GM19193 (cell line): Measurements from ENCODE around the gene ACTN4.

Source experiments
- POLR2A ChIP-seq: IDR thresholded peaks from 4 replicates; pipeline ENCODE4 v1.6.1; 2011; ENCODE audit not compliant: insufficient read depth, insufficient read length; ENCODE audit errors: extremely low read depth

Gene ACTN4

DNA sequence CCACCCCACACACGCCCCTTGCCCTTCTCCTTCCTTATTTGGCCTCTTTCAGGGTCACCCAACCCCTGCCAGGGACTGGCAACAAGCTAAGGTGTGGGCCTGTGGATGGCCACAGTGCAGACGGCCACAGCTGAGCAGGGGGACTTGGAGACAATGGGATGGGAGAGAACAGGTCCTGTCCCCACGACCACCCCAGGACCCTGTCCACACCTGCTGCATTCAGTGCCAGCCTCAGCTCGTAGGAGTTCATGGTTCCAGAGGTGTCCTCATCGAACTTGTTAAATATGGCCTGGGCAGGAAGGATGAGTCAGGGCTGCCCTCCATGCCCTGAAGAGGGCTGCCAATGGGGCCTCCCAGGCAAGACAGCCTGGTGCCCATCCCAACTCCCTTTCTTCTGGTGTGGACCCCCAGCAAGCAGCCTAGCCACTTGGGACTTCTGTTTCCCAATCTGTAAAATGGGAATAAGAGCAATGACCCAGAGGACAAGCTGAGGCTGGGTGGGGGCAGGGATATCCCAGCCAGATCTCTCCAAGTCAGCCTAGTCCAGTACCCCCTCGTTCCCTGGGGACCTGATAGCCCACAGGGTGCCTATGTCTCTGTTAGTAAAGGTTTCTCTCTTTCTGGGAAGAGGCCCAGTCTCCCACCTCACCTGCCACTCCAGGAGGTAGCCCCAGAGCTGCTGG lies 86.2 kb downstream of the ACTN4 start:
- peak; percentile 7 for TF ChIP-seq POLR2A

- peak; percentile 4 for TF ChIP-seq POLR2A
Observed at GRCh38 chr19:38734176-38734425, 86.7 kb downstream of the ACTN4 start.

DNA sequence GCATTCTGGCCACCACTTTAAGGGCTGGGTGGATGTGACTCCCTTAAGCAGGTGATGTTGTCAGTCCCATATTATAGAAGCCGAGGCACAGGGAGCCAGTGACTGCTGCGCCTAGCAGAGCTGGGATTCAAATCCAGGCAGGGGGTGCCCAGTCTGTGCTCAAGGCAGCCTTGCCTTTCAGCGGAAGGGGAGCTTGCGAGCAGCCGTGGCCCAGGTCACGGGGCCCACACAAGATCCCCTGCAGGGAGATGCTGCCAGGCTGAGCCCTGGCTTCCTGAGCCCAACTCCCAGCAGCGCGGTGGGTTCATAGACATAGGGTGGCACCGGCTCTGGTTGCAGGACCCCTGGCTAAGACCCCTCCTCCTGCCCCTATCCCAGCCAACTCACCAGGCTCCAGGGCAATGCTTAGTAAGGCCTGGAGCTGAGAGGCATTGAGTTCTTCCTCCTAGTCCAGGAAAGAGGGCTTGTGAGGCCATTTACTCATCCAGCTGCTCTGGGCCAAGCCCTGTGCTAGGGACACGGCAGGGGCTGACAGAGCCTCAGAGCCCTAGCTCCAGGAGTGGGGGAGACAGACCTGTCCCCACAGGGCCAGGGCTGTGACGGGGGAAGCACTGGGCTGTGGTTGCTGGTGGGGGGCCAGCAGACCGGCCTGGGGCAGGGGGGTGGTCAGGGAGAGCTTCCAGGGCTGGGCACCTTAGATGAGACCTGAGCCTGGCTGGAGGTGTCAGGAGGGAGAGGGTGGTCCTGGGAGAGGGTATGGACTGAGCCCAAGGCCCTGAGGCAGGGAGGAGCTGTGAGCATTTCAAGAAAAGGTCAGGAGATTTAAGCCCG lies 87.2 kb downstream of the ACTN4 start:
- TF ChIP-seq POLR2A = peak; percentile 10

GRCh38 chr19:38735257-38735686 lies 87.8 kb downstream of the ACTN4 start:
- no peak for TF ChIP-seq POLR2A

DNA sequence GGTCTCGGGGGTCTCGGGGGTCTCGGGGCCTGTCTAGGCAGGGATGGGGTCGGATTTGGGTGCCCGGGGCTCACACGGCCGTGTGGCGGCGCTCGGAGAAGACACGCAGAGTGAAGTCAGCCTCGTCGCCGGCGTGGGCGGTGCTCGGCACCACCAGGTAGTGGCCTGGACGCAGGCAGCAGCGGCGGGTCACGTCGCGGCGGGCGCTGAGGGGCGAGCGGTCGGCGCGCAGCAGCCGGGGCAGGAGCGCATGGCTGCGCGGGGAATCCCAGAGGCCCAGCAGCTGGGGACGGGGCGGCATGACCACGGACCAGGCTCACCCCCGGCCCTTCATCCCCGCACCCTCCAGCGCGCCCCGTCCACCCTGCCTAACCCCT lies 88.6 kb downstream of the ACTN4 start:
- TF ChIP-seq POLR2A = no peak

DNA sequence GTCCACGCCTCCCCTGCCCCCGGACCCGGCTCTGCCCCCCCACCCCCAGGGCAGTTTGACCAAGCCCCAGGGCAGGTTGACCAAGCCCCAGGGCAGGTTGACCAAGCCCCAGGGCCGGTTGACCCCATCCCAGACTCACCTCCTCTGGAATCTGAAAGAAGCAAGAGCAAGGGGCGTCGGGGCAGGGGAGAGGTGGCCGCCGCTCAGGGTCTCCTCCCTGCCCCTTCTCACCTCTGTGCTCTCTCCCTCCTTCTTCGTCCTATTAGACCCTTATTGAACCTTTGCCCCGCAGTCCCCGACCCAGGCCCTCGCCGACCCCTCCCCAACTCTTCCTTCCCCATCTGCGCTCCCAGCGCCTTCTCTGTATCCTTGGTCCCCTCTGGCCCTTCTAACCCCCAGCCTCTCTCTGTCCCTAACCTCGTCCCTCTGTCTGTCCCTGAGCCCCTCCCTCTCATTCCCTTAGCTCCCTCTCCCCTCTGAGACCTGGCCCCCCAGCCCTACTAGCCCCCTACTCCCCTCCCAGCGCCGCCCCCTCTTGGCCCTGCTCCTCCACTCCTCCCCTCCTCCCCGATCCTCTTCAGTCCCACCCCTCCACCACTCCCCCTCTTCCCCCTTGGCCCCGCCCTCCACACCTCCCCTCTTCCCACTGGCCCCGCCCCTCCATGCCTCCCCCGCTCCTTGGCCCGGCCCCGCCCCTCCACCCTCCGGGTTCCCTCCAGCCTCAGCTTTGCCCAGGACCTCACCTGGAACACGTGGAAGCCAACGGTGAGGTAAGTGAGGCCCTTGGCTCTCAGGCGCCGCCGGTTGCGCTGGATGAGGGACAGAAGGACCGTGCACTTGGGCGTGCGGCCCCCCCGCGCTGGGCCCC lies 89.2 kb downstream of the ACTN4 start:
- no peak for TF ChIP-seq POLR2A

DNA sequence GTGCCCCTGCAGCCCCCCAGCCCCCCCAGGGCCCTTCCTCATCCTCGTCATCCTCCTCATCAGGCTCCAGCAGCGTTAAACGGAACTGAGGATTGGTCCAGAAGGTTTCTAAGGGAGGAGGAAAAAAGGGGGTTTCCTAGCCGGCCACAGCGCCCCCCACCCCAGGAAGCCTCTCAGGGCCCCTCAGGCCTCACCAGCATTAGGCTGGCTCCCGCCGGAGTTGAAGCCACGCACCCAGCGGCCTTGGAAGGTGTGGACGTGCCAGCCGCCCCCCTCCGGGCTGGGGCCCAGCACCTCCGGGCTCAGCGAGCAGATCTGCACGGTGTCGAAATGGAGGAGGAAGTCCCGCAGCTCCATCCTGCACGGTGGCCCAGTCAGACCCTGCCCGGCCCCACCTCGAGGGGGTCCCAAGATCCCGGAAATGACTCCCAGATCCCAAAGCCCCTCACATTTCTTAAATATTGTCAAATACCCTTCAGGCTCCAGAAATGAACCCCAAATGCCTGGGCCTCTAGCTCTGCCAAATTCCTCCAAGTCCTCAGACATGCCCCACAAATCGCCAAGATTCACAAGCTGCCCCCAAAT lies 89.9 kb downstream of the ACTN4 start:
- TF ChIP-seq POLR2A = no peak

DNA sequence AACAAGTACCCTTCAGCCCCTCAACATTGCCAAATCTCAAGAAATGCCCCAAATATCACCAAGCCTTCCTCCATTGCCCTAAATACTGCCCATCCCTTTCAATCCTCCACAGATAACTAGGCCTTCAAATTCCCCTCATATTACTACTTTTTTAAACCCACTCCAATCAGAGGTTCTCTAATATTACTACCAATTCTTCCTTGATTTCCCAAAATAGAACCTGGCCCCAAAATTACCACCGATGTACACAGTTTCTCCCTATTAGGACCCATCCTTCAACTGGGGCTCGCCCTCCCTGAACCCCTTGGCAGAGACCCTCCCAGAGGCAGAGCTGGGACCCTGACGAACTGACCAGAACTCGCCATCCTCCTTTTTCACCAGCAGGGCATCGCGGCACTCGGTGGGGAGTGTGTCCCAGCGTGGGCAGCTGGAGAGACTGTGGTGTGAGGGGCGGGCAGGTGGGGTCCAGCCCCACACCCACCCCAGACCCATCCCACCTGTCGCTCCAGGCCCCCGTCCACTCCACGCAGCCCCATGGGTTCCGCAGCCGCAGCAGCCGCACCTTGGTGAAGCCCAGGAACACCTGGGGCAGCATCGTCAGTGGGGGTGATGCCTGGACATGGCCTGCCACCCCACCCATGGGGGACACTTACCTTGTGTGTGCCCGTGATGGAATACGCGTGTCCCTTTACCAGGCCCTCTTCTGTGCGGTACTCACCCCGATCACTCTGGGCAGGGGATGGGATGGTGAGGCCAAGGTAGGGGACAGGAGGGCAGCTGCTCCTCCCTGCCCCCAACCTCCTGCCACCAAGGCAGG lies 90.7 kb downstream of the ACTN4 start:
- TF ChIP-seq POLR2A = no peak

DNA sequence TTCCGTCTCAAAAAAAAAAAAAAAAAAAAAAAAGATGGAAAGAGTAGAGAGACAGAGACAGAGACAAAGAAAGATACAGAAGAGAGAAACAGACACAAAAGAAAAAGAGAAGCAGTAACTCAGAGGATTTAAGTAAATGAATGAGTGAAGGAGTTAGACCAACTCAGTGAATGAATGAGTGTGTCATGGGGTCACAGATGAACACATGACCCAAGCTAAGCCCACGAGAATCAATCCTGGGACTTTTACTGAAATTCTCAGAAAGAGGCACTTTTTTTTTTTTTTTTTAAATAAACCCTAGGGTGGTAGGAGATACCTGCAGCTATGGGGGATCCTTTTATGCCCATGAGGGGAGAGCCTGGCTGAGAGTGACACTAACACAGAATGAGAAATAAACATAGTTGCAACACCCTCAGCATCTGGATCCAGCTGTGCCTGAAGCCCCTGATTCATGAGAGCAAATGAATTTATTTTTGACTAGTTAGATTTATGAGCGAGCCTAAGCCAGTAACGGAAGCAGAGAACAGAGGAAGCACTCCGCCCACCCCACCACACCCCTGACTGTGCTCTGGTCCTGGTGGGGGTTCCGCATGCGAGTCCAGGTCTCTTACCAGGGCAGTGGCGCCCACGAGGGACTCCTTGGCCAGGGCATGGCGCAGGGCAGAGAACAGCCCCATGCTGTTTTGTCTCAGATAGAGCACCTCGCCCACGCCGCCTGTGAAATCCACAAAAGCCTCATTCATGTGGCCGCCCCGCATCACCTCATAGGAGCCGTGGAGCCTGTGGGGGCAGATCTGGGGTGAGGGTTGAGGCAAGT lies 92.2 kb downstream of the ACTN4 start:
- no peak for TF ChIP-seq POLR2A

- TF ChIP-seq POLR2A = no peak
Observed at GRCh38 chr19:38740257-38740592, 92.8 kb downstream of the ACTN4 start.

DNA sequence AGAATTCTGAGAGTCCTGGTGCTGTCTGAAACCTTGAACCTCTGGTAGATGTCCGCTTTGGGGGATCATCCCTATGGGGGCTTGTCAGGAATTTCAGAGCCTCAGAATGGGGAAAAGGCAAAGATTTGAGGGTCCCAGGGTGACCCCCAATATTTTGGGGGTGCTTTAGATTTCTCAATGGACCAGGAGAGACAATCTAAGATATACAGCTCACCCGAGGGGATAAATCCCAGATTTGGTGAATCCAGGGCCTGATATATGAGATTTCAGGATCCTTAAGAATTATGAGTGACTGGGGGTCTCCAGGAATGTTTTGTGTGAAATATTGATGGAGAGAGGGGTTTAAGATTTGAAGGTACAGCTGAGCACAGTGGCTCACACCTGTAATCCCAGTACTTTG lies 93.5 kb downstream of the ACTN4 start:
- no peak for TF ChIP-seq POLR2A

- no peak for TF ChIP-seq POLR2A
Observed at GRCh38 chr19:38741670-38742069, 94.2 kb downstream of the ACTN4 start.

DNA sequence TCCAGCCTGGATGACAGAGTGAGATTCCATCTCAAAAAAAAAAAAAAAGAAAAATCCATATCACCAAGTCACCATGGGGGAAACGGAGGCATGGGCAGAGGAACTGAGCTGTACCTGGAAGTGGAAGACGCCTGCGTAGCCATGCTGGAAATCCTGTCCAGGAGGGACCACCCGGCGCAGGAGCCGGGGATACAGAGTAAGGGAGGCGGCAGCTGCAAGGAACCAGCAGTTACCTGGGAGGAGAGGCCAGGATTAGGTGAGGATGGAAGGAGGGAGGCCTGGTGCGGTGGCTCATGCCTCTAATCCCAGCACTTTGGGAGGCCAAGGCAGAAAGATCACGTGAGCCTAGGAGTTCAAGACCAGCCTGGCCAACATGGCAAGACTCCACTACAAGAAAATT lies 94.8 kb downstream of the ACTN4 start:
- TF ChIP-seq POLR2A = no peak

DNA sequence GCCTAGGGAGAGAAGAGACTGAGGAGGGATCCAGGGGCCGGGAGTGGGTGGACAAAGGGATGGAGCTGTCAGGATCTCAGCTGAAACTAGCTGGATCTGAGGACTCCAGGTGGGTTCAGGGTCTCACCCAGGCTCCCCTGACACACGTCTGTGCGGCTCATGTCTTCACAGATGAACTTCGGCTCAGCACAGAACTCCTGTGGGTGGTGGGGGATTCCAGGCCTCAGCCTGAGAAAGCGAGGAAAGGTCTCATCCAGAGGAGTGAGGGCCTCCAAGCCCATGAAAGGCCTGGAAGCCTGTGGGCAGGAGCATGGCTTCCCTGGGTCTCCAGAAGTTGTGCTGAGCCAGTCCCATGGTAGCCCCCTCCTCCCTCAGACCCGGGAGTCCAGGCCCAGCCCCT lies 95.5 kb downstream of the ACTN4 start:
- TF ChIP-seq POLR2A = no peak
